Vagina (tissue), 2 donors: ENCODE results near the gene JKAMP. TPM values are rescaled to one million over a fixed set of nuclear protein-coding genes. Genes with fewer than 3 reads are reported as not detected.
A peak's percentile ranks its signal among the peaks of the same experiment; 100 is the strongest.

Experiments used
- DNase-seq, 2 donors: peaks; one replicate each; pipeline ENCODE4 v3.0.0-alpha.2; 2017; ENCODE audit errors: extremely low spot score in 2 of 2
- H3K27ac ChIP-seq: fragments of 200-600 bp; sonication (generic); one replicate; pipeline ENCODE4 v1.5.1; 2019
- H3K27me3 ChIP-seq: fragments of 200-600 bp; sonication (generic); one replicate; pipeline ENCODE4 v1.5.1; 2019
- H3K36me3 ChIP-seq, 2 donors: fragments of 200-600 bp; sonication (generic); one replicate each; pipeline ENCODE4 v1.5.1; 2017 to 2019
- H3K4me1 ChIP-seq: fragments of 200-600 bp; sonication (generic); one replicate; pipeline ENCODE4 v1.5.1; 2019
- H3K4me3 ChIP-seq, 2 donors: fragments of 200-600 bp; sonication (generic); 1 replicate in 1 of 2; 2 replicates in 1 of 2; pipeline ENCODE4 v1.5.1; 2016 to 2019
- H3K9me3 ChIP-seq: fragments of 200-600 bp; sonication (generic); one replicate; pipeline ENCODE4 v1.5.1; 2019
- CTCF ChIP-seq, 3 experiments: fragments of 450-650 bp in 2 of 3; fragments of 200-600 bp in 1 of 3; sonication (generic) in 1 of 3; IDR thresholded peaks; one replicate each; pipeline ENCODE4 v1.5.1; 2017 to 2019; ENCODE audit warnings: antibody characterized with exemption in 3 of 3, mild to moderate bottlenecking in 2 of 3, moderate library complexity in 2 of 3
- POLR2A ChIP-seq, 2 donors: fragments of 450-650 bp; IDR thresholded peaks; one replicate each; pipeline ENCODE4 v1.6.1; 2017; ENCODE audit warnings: antibody characterized with exemption in 2 of 2, mild to moderate bottlenecking in 2 of 2, moderate library complexity in 2 of 2
- POLR2AphosphoS5 ChIP-seq, 2 donors: sonication (generic); formaldehyde crosslinking; IDR thresholded peaks; one replicate each; pipeline ENCODE4 v1.9.0; 2017; ENCODE audit warnings: antibody characterized with exemption in 2 of 2, mild to moderate bottlenecking in 2 of 2, low read depth in 1 of 2; ENCODE audit not compliant: insufficient read depth in 1 of 2
- intact Hi-C: fragments of 100-400 bp; cut with DNase I; formaldehyde crosslinking; loops from one replicate; pipeline ENCODE4 v1.15.1; 2023
- total RNA-seq: library from RNA; depleted of rRNA; stranded (reverse); fragments of >200 nt; gene quantifications from one replicate; pipeline ENCODE4 v1.2.3, GENCODE V29; 2016

JKAMP gene
- total RNA-seq, 1 donor from 2014 or later, result 45.9 TPM

- no peak for TF ChIP-seq POLR2AphosphoS5 (IDR thresholded peaks at IDR 0.05; ENCODE audit: insufficient read depth in 1 of 2, low read depth in 1 of 2)
- peak in 1 of 3 experiments; percentile 24 for TF ChIP-seq CTCF (IDR thresholded peaks at IDR 0.05)
- Histone ChIP-seq H3K36me3 (peaks cover 0 to 17% of the 10 kb centered on the region in 2 donors), H3K9me3 (no peaks in the 10 kb centered on the region), H3K27me3 (no peaks in the 10 kb centered on the region), H3K4me3 (no peak overlapping the region), H3K4me1 (no peaks in the 10 kb centered on the region), H3K27ac (no peak overlapping the region)
- no peak for DNase-seq
- intact Hi-C loops, result no loop called here
Measured at GRCh38 chr14:59507063-59507751, 22.9 kb downstream of the JKAMP start.

GRCh38 chr14:59507752-59508103 is 23.4 kb downstream of the JKAMP start:
- TF ChIP-seq CTCF (IDR thresholded peaks at IDR 0.05) (no peak), POLR2AphosphoS5 (IDR thresholded peaks at IDR 0.05; ENCODE audit: insufficient read depth in 1 of 2, low read depth in 1 of 2) (no peak), POLR2A (IDR thresholded peaks at IDR 0.05) (no peak)
- peaks cover 0 to 17% of the 10 kb centered on the region in 2 donors for H3K36me3 ChIP-seq
- no peaks in the 10 kb centered on the region for H3K9me3 ChIP-seq
- H3K27me3 ChIP-seq, result no peaks in the 10 kb centered on the region
- intact Hi-C loops, result no loop called here
- no peaks in the 10 kb centered on the region for H3K4me1 ChIP-seq
- H3K27ac ChIP-seq, result no peak overlapping the region
- DNase-seq, result no peak
- no peak overlapping the region for H3K4me3 ChIP-seq

GRCh38 chr14:59509101-59509500 is 24.8 kb downstream of the JKAMP start:
- Histone ChIP-seq H3K36me3 (peaks cover 0 to 4% of the 10 kb centered on the region in 2 donors), H3K4me1 (no peaks in the 10 kb centered on the region), H3K9me3 (no peaks in the 10 kb centered on the region), H3K4me3 (no peak overlapping the region), H3K27me3 (no peaks in the 10 kb centered on the region), H3K27ac (no peak overlapping the region)
- TF ChIP-seq CTCF (IDR thresholded peaks at IDR 0.05) (no peak), POLR2AphosphoS5 (IDR thresholded peaks at IDR 0.05; ENCODE audit: insufficient read depth in 1 of 2, low read depth in 1 of 2) (no peak), POLR2A (IDR thresholded peaks at IDR 0.05) (no peak)
- DNase-seq, result no peak
- intact Hi-C loops, result no loop called here

- no peaks in the 10 kb centered on the region for H3K36me3 ChIP-seq
- H3K4me3 ChIP-seq, result no peak overlapping the region
- no peak for DNase-seq
- H3K27ac ChIP-seq, result no peak overlapping the region
- TF ChIP-seq POLR2AphosphoS5 (IDR thresholded peaks at IDR 0.05; ENCODE audit: insufficient read depth in 1 of 2, low read depth in 1 of 2), result no peak
- no peak for TF ChIP-seq CTCF (IDR thresholded peaks at IDR 0.05)
- TF ChIP-seq POLR2A (IDR thresholded peaks at IDR 0.05), result no peak
- H3K4me1 ChIP-seq, result no peaks in the 10 kb centered on the region
- no peaks in the 10 kb centered on the region for H3K9me3 ChIP-seq
- intact Hi-C loops, result no loop called here
- H3K27me3 ChIP-seq, result no peaks in the 10 kb centered on the region
Measured at GRCh38 chr14:59510001-59510400, 25.7 kb downstream of the JKAMP start.

- no peak for DNase-seq
- no peaks in the 10 kb centered on the region for H3K36me3 ChIP-seq
- no peak overlapping the region for H3K4me3 ChIP-seq
- no peak overlapping the region for H3K27ac ChIP-seq
- H3K4me1 ChIP-seq, result no peaks in the 10 kb centered on the region
- no peak for TF ChIP-seq CTCF (IDR thresholded peaks at IDR 0.05)
- TF ChIP-seq POLR2AphosphoS5 (IDR thresholded peaks at IDR 0.05; ENCODE audit: insufficient read depth in 1 of 2, low read depth in 1 of 2), result no peak
- no peak for TF ChIP-seq POLR2A (IDR thresholded peaks at IDR 0.05)
- intact Hi-C loops, result no loop called here
- no peaks in the 10 kb centered on the region for H3K27me3 ChIP-seq
- no peaks in the 10 kb centered on the region for H3K9me3 ChIP-seq
Measured at GRCh38 chr14:59510966-59511365, 26.6 kb downstream of the JKAMP start.
